ENCODE results near the gene TUBGCP6.

The TUBGCP6 gene

GRCh38 chr22:50184902-50185374, 59.9 kb downstream of the TUBGCP6 start:
- Histone ChIP-seq H3K36me3 (ENCODE audit: insufficient read depth, low read length) (no peaks in the 10 kb centered on the region; the same call in 1 of the 2 replicates), H3K9ac (ENCODE audit: insufficient read length) (peak overlapping the region; percentile 46), H3K9me3 (ENCODE audit: low read depth, low read length) (no peaks in the 10 kb centered on the region), H3K27ac (0 out of 2 replicates have a peak overlapping the region, but pooled peaks have one; percentile 44), H3K4me3 (peak overlapping the region; percentile 61)
- DNase-seq (ENCODE audit: low read depth, low spot score), result no peak
- TF ChIP-seq FOXP2 (optimal IDR thresholded peaks at IDR 0.05; ENCODE audit: control extremely low read depth, extremely low read length, insufficient read depth), result no peak
- no peak for TF ChIP-seq POLR2AphosphoS5 (IDR thresholded peaks at IDR 0.05; ENCODE audit: borderline replicate concordance, low read depth, low read length)
- no peak for TF ChIP-seq EZH2 (IDR thresholded peaks at IDR 0.05)

GRCh38 chr22:50184004-50184901, 60.6 kb downstream of the TUBGCP6 start:
- TF ChIP-seq POLR2AphosphoS5 (IDR thresholded peaks at IDR 0.05; ENCODE audit: borderline replicate concordance, low read depth, low read length), result no peak
- TF ChIP-seq FOXP2 (optimal IDR thresholded peaks at IDR 0.05; ENCODE audit: control extremely low read depth, extremely low read length, insufficient read depth), result no peak
- no peak for TF ChIP-seq EZH2 (IDR thresholded peaks at IDR 0.05)
- no peaks in the 10 kb centered on the region; the same call in 1 of the 2 replicates for H3K36me3 ChIP-seq (ENCODE audit: insufficient read depth, low read length)
- H3K9me3 ChIP-seq (ENCODE audit: low read depth, low read length), result no peaks in the 10 kb centered on the region
- DNase-seq (ENCODE audit: low read depth, low spot score), result no peak
- 0 out of 2 replicates have a peak overlapping the region, but pooled peaks have one; percentile 6 for H3K27ac ChIP-seq
- H3K4me3 ChIP-seq, result no peak overlapping the region
- H3K9ac ChIP-seq (ENCODE audit: insufficient read length), result no peak overlapping the region

GRCh38 chr22:50183141-50183971, 61.5 kb downstream of the TUBGCP6 start:
- H3K27ac ChIP-seq, result no peak overlapping the region
- no peak overlapping the region for H3K9ac ChIP-seq (ENCODE audit: insufficient read length)
- no peak for TF ChIP-seq FOXP2 (optimal IDR thresholded peaks at IDR 0.05; ENCODE audit: control extremely low read depth, extremely low read length, insufficient read depth)
- no peak for TF ChIP-seq EZH2 (IDR thresholded peaks at IDR 0.05)
- TF ChIP-seq POLR2AphosphoS5 (IDR thresholded peaks at IDR 0.05; ENCODE audit: borderline replicate concordance, low read depth, low read length), result no peak
- no peaks in the 10 kb centered on the region; the same call in 1 of the 2 replicates for H3K36me3 ChIP-seq (ENCODE audit: insufficient read depth, low read length)
- H3K9me3 ChIP-seq (ENCODE audit: low read depth, low read length), result no peaks in the 10 kb centered on the region
- DNase-seq (ENCODE audit: low read depth, low spot score), result no peak
- H3K4me3 ChIP-seq, result no peak overlapping the region

GRCh38 chr22:50182176-50183081, 62.4 kb downstream of the TUBGCP6 start:
- Histone ChIP-seq H3K36me3 (ENCODE audit: insufficient read depth, low read length) (no peaks in the 10 kb centered on the region; the same call in 1 of the 2 replicates), H3K9me3 (ENCODE audit: low read depth, low read length) (no peaks in the 10 kb centered on the region), H3K4me3 (no peak overlapping the region), H3K27ac (no peak overlapping the region), H3K9ac (ENCODE audit: insufficient read length) (no peak overlapping the region)
- TF ChIP-seq POLR2AphosphoS5 (IDR thresholded peaks at IDR 0.05; ENCODE audit: borderline replicate concordance, low read depth, low read length) (no peak), FOXP2 (optimal IDR thresholded peaks at IDR 0.05; ENCODE audit: control extremely low read depth, extremely low read length, insufficient read depth) (no peak), EZH2 (IDR thresholded peaks at IDR 0.05) (no peak)
- no peak for DNase-seq (ENCODE audit: low read depth, low spot score)

- no peaks in the 10 kb centered on the region for H3K9me3 ChIP-seq (ENCODE audit: low read depth, low read length)
- H3K4me3 ChIP-seq, result no peak overlapping the region
- H3K27ac ChIP-seq, result no peak overlapping the region
- TF ChIP-seq POLR2AphosphoS5 (IDR thresholded peaks at IDR 0.05; ENCODE audit: borderline replicate concordance, low read depth, low read length), result no peak
- no peak for TF ChIP-seq EZH2 (IDR thresholded peaks at IDR 0.05)
- no peak for TF ChIP-seq FOXP2 (optimal IDR thresholded peaks at IDR 0.05; ENCODE audit: control extremely low read depth, extremely low read length, insufficient read depth)
- no peak overlapping the region for H3K9ac ChIP-seq (ENCODE audit: insufficient read length)
- H3K36me3 ChIP-seq (ENCODE audit: insufficient read depth, low read length), result no peaks in the 10 kb centered on the region; the same call in 1 of the 2 replicates
- DNase-seq (ENCODE audit: low read depth, low spot score), result no peak
These were observed 63.9 kb downstream of the TUBGCP6 start for GRCh38 chr22:50180727-50181521.

- DNase-seq (ENCODE audit: low read depth, low spot score), result no peak
- Histone ChIP-seq H3K27ac (no peak overlapping the region), H3K9me3 (ENCODE audit: low read depth, low read length) (no peaks in the 10 kb centered on the region), H3K36me3 (ENCODE audit: insufficient read depth, low read length) (no peaks in the 10 kb centered on the region; the same call in 1 of the 2 replicates), H3K4me3 (no peak overlapping the region), H3K9ac (ENCODE audit: insufficient read length) (no peak overlapping the region)
- TF ChIP-seq EZH2 (IDR thresholded peaks at IDR 0.05), result no peak
These were observed 64.7 kb downstream of the TUBGCP6 start for GRCh38 chr22:50179937-50180726.
